ENCODE measurements around the gene PAX3. TPM values are rescaled to one million over a fixed set of nuclear protein-coding genes. Genes with fewer than 3 reads are reported as not detected.

Gene PAX3
- total and polyA plus RNA-seq, 5 experiments from 2014 or later, result not detected

- no peaks in the 10 kb centered on the region for H3K4me1 Mint-ChIP-seq
- ATAC-seq, result no peak
- no peak overlapping the region for H3K4me3 Mint-ChIP-seq
- H3K9me3 Mint-ChIP-seq, result peaks cover 0 to 2% (median 0%) of the 10 kb centered on the region in 9 donors
- no peaks in the 10 kb centered on the region for H3K36me3 Mint-ChIP-seq
- no peak overlapping the region for H3K27ac Mint-ChIP-seq
- H3K27me3 Mint-ChIP-seq, result peaks cover 0 to 20% (median 7%) of the 10 kb centered on the region in 5 donors
- POLR2A ChIA-PET, result no interaction called here
- DNase-seq, result no peak
These were observed 26.3 kb downstream of the PAX3 start for GRCh38 chr2:222272446-222273015.

DNA sequence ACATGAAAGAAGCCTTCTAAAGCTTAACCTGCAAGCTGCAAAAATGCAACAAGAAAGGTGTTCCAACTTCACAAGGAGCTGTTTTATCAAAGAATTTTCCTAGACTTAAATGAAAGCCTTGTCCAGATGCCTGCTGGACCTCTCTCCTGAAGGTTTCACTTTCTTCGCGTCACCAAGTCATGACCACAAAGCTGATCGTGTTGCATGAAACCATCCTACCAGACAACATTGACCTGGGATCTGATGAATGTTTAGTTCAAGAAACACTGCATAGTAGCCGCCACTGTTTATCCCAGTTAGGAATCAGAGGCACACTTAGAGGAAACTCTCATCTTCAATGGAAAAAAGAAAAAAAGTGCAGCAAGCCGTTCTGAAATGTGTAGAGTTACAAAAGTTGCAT lies 26.9 kb downstream of the PAX3 start:
- no peak for ATAC-seq
- DNase-seq, result no peak
- H3K27me3 Mint-ChIP-seq, result peaks cover 0 to 20% (median 7%) of the 10 kb centered on the region in 5 donors
- no peak overlapping the region for H3K27ac Mint-ChIP-seq
- H3K36me3 Mint-ChIP-seq, result no peaks in the 10 kb centered on the region
- peaks cover 0 to 2% (median 0%) of the 10 kb centered on the region in 9 donors for H3K9me3 Mint-ChIP-seq
- no peak overlapping the region for H3K4me3 Mint-ChIP-seq
- no peaks in the 10 kb centered on the region for H3K4me1 Mint-ChIP-seq
- POLR2A ChIA-PET, result no interaction called here

- Mint-ChIP-seq H3K4me3 (no peak overlapping the region), H3K27me3 (peaks cover 0 to 17% (median 7%) of the 10 kb centered on the region in 5 donors), H3K9me3 (peaks cover 0 to 2% (median 0%) of the 10 kb centered on the region in 9 donors), H3K27ac (no peak overlapping the region), H3K4me1 (no peaks in the 10 kb centered on the region), H3K36me3 (no peaks in the 10 kb centered on the region)
- POLR2A ChIA-PET, result no interaction called here
- ATAC-seq (no peak), DNase-seq (no peak)
These were observed 28.4 kb downstream of the PAX3 start for GRCh38 chr2:222270396-222270795.

- POLR2A ChIA-PET, result no interaction called here
- Mint-ChIP-seq H3K27ac (no peak overlapping the region), H3K36me3 (no peaks in the 10 kb centered on the region), H3K9me3 (peaks cover 0 to 12% (median 3%) of the 10 kb centered on the region in 9 donors), H3K4me1 (no peaks in the 10 kb centered on the region), H3K27me3 (peaks cover 0 to 14% (median 7%) of the 10 kb centered on the region in 5 donors), H3K4me3 (no peak overlapping the region)
- ATAC-seq, result no peak
- no peak for DNase-seq
These were observed 29.7 kb downstream of the PAX3 start for GRCh38 chr2:222269132-222269531.

DNA sequence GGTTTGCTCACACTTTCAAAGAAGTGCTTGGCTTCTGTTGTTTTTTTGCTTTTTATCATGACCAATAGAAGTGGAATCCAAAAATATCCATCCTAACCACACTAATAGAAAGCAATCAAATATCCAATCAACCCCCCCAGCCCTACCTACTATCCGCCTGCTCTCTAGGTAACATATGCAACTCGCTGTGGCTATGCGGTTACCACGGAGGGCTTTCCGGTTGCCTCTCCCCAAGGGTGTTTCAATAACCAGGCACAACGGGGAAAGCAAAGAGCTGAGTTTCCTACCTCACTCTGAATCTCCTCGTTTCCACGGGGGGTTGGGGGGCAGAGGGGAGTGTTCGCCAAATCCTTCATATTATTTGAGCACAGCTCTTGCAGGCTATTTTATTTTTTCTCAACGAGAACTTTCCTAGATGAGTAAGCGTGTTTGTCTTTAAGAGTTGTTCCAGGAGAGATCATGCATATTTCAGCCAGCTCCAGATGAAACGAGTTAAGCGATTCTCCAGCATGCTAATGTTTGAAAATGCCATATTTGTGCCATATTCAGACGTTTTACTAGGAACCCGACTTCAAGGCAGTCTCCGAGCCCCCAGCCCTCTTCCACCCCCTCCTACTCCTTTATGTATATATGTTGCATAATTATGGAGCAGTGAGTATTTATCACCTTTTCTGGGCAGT lies 30.3 kb downstream of the PAX3 start:
- Mint-ChIP-seq H3K4me3 (no peak overlapping the region), H3K27me3 (peaks cover 0 to 11% (median 9%) of the 10 kb centered on the region in 5 donors), H3K4me1 (no peaks in the 10 kb centered on the region), H3K27ac (no peak overlapping the region), H3K36me3 (no peaks in the 10 kb centered on the region), H3K9me3 (peaks cover 0 to 17% (median 5%) of the 10 kb centered on the region in 9 donors)
- DNase-seq, result no peak
- POLR2A ChIA-PET, result no interaction called here
- no peak for ATAC-seq

- POLR2A ChIA-PET, result no interaction called here
- Mint-ChIP-seq H3K4me1 (no peaks in the 10 kb centered on the region), H3K9me3 (peaks cover 0 to 17% (median 5%) of the 10 kb centered on the region in 9 donors), H3K4me3 (no peak overlapping the region), H3K36me3 (no peaks in the 10 kb centered on the region), H3K27ac (no peak overlapping the region), H3K27me3 (peaks cover 0 to 11% (median 9%) of the 10 kb centered on the region in 5 donors)
- DNase-seq (no peak), ATAC-seq (no peak)
These were observed 33.9 kb downstream of the PAX3 start for GRCh38 chr2:222264791-222265320.

DNA sequence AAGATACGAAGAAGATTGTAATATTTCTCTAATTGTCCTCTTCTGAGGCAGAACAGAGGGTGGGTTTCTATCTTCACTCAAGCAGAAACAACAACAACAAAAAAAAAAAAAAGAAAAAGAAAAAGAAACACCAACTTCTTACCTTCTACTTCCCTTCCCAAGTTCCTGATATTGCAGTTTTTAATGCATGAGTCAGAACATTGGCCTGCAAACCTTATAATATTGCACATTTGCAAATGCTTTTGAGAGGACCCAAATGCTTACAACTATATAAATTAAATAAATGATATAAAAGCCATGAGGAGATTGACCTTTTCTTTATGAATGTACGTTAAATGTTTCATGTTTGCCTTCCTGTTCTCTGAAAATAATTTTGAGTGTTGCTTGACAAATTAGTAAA lies 37.3 kb downstream of the PAX3 start:
- Mint-ChIP-seq H3K27ac (no peak overlapping the region), H3K36me3 (no peaks in the 10 kb centered on the region), H3K9me3 (peaks cover 0 to 27% (median 5%) of the 10 kb centered on the region in 9 donors), H3K27me3 (peaks cover 3 to 12% (median 8%) of the 10 kb centered on the region in 5 donors), H3K4me1 (no peaks in the 10 kb centered on the region), H3K4me3 (no peak overlapping the region)
- POLR2A ChIA-PET, result no interaction called here
- DNase-seq (no peak), ATAC-seq (no peak)

DNA sequence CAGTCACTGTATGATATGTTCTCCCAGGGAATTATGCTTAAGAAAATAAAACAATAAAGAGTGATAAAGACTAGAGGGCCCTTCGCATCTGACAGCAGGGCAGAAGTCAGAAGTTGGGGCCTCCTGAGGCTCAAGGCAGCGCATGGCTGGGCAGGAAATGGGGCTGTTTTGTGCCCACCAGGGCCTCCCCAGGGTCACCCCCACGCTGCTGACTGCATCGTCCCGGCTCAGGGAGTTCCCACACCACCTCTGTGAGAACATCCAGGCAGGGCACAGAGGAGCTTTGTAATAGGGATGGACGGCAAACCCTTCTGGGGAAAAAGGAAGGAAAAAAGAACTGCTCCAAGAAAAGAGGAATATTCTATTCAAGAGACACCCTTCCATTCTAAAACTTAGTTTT lies 41.2 kb downstream of the PAX3 start:
- H3K27me3 Mint-ChIP-seq, result peaks cover 9 to 20% (median 10%) of the 10 kb centered on the region in 5 donors
- ATAC-seq, result no peak
- POLR2A ChIA-PET, result no interaction called here

DNA sequence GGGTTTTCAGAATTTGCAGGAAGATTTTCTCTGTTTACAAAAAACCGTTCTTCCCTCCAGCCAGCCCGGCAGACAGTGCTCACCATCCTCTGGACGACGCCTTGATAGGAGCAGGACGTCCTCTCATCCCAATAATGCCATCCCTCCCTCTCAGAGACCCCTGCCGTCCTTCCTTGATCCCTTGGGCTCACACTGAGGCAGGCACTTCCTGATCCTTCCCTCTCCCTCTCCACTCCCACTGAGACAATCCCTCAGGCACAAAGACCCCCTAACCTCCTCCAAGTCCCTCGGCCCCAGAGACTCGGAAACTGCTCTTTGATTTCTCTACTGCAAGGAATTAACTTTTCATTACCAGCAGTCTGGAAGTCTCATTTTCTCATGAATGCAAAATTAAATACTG lies 42.5 kb downstream of the PAX3 start:
- ATAC-seq (no peak), DNase-seq (no peak)
- Mint-ChIP-seq H3K27ac (no peak overlapping the region), H3K4me1 (no peaks in the 10 kb centered on the region), H3K4me3 (no peak overlapping the region), H3K27me3 (peaks cover 8 to 20% (median 9%) of the 10 kb centered on the region in 5 donors), H3K9me3 (peaks cover 0 to 16% (median 0%) of the 10 kb centered on the region in 9 donors), H3K36me3 (no peaks in the 10 kb centered on the region)
- POLR2A ChIA-PET, result no interaction called here

More for the DNA sequence above, 41.2 kb downstream of the PAX3 start:
- H3K27ac Mint-ChIP-seq, result no peak overlapping the region
- no peaks in the 10 kb centered on the region for H3K4me1 Mint-ChIP-seq
- H3K4me3 Mint-ChIP-seq, result no peak overlapping the region
- peaks cover 0 to 16% (median 0%) of the 10 kb centered on the region in 9 donors for H3K9me3 Mint-ChIP-seq
- no peak for DNase-seq
- no peaks in the 10 kb centered on the region for H3K36me3 Mint-ChIP-seq

DNA sequence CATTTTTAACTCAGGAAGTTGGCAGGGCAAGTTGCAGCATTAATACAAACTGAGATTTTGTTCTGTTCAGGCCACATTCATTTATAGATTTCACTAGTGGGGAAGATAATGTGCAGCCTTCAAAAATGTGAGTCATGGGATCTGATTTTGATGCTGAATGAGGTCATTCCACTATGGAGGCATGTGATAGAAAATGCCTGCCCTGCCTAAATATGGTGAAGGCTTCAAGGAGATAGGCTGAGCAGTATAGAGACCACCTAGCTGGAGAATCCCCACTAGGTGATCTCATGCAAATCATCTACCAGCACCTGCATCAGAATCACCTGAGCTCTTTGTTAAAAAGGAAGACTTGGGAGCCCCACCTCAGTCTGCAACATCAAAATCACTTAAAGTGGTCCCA lies 43.7 kb downstream of the PAX3 start:
- no peak overlapping the region for H3K4me3 Mint-ChIP-seq
- no peaks in the 10 kb centered on the region for H3K4me1 Mint-ChIP-seq
- no peaks in the 10 kb centered on the region for H3K36me3 Mint-ChIP-seq
- POLR2A ChIA-PET, result no interaction called here
- ATAC-seq (no peak), DNase-seq (no peak)
- H3K27ac Mint-ChIP-seq, result no peak overlapping the region
- peaks cover 8 to 20% (median 9%) of the 10 kb centered on the region in 5 donors for H3K27me3 Mint-ChIP-seq
- peaks cover 0 to 16% (median 0%) of the 10 kb centered on the region in 9 donors for H3K9me3 Mint-ChIP-seq

DNA sequence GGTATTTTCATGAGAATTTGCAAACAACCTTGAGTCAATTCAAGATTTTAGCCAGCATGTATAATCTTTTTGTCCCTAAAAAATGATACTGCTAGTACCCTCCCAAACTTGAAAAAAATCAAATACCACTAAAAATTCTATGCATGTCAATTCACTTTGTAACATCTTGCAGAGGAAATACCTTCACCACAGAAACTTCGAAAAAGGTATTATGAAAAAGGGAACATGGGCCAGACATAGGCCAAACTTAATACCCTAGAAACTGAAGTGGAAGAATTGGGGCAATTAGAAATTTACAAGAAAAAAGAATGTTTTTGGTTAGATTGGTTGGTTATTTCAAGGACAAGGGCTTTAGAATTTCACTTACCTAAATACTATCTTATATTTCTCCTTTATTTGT lies 48.5 kb downstream of the PAX3 start:
- no peak overlapping the region for H3K27ac Mint-ChIP-seq
- ATAC-seq, result no peak
- peaks cover 0 to 10% (median 2%) of the 10 kb centered on the region in 5 donors for H3K27me3 Mint-ChIP-seq

GRCh38 chr2:222249444-222249843 lies 49.4 kb downstream of the PAX3 start:
- Mint-ChIP-seq H3K9me3 (peaks cover 0 to 5% (median 0%) of the 10 kb centered on the region in 9 donors), H3K4me1 (no peaks in the 10 kb centered on the region), H3K36me3 (no peaks in the 10 kb centered on the region), H3K27me3 (peaks cover 2 to 14% (median 4%) of the 10 kb centered on the region in 5 donors), H3K27ac (no peak overlapping the region), H3K4me3 (no peak overlapping the region)
- ATAC-seq (no peak), DNase-seq (no peak)
- POLR2A ChIA-PET, result no interaction called here

More for the DNA sequence above, 48.5 kb downstream of the PAX3 start:
- H3K9me3 Mint-ChIP-seq, result peaks cover 0 to 4% (median 0%) of the 10 kb centered on the region in 9 donors
- H3K4me1 Mint-ChIP-seq, result no peaks in the 10 kb centered on the region
- POLR2A ChIA-PET, result no interaction called here
- no peak for DNase-seq
- H3K36me3 Mint-ChIP-seq, result no peaks in the 10 kb centered on the region
- H3K4me3 Mint-ChIP-seq, result no peak overlapping the region

GRCh38 chr2:222248818-222249217 lies 50.0 kb downstream of the PAX3 start:
- H3K4me1 Mint-ChIP-seq, result no peaks in the 10 kb centered on the region
- no peak for ATAC-seq
- peaks cover 0 to 5% (median 0%) of the 10 kb centered on the region in 9 donors for H3K9me3 Mint-ChIP-seq
- POLR2A ChIA-PET, result no interaction called here
- H3K27ac Mint-ChIP-seq, result no peak overlapping the region
- H3K36me3 Mint-ChIP-seq, result no peaks in the 10 kb centered on the region
- no peak overlapping the region for H3K4me3 Mint-ChIP-seq
- H3K27me3 Mint-ChIP-seq, result peaks cover 3 to 21% (median 5%) of the 10 kb centered on the region in 5 donors
- no peak for DNase-seq

Measured in naive thymus-derived CD8-positive, alpha-beta T cell (primary cell).